GM19452 (cell line): ENCODE results near the gene TNFSF12.

Experiments used
- ATAC-seq: cut with Tn5 transposase; IDR thresholded peaks from one replicate; pipeline ENCODE4 v1.9.1; 2021; ENCODE audit not compliant: unreplicated experiment

The TNFSF12 gene

GRCh38 chr17:7541074-7541621 lies 7.7 kb upstream of the TNFSF12 start:
- no peak for ATAC-seq

- ATAC-seq, result no peak
Measured at GRCh38 chr17:7544911-7545310, 3.9 kb upstream of the TNFSF12 start.

- ATAC-seq, result no peak
Measured at GRCh38 chr17:7549401-7550055, 670 bp downstream of the TNFSF12 start.

- ATAC-seq, result no peak
Measured at GRCh38 chr17:7550344-7550743, 1.5 kb downstream of the TNFSF12 start.

GRCh38 chr17:7551396-7551795 lies 2.5 kb downstream of the TNFSF12 start:
- no peak for ATAC-seq

- peak; percentile 58 for ATAC-seq
Measured at GRCh38 chr17:7552621-7553051, 3.8 kb downstream of the TNFSF12 start.

- no peak for ATAC-seq
Measured at GRCh38 chr17:7553356-7553755, 4.5 kb downstream of the TNFSF12 start.

GRCh38 chr17:7555320-7555948 lies 6.6 kb downstream of the TNFSF12 start:
- no peak for ATAC-seq

GRCh38 chr17:7556627-7557026 lies 7.8 kb downstream of the TNFSF12 start:
- ATAC-seq, result no peak

GRCh38 chr17:7557147-7557764 lies 8.4 kb downstream of the TNFSF12 start:
- ATAC-seq, result no peak

GRCh38 chr17:7557775-7558543 lies 9.1 kb downstream of the TNFSF12 start:
- no peak for ATAC-seq

- ATAC-seq, result no peak
Measured at GRCh38 chr17:7558544-7559319, 9.9 kb downstream of the TNFSF12 start, which contains the start of gene TNFSF13. TNFSF13 (plus strand) TSS chr17:7558750; CDS start chr17:7559040, 290 bp downstream.

GRCh38 chr17:7559320-7560171 lies 10.7 kb downstream of the TNFSF12 start:
- ATAC-seq, result no peak

GRCh38 chr17:7560172-7561027 lies 11.5 kb downstream of the TNFSF12 start:
- no peak for ATAC-seq

GRCh38 chr17:7561028-7561575 lies 12.2 kb downstream of the TNFSF12 start:
- peak; percentile 43 for ATAC-seq

- peak; percentile 55 for ATAC-seq
Measured at GRCh38 chr17:7561589-7562207, 12.8 kb downstream of the TNFSF12 start, which contains the start of gene SENP3. SENP3 (plus strand) TSS chr17:7561919; CDS start chr17:7563077, 1,158 bp downstream.

GRCh38 chr17:7562208-7562605 lies 13.3 kb downstream of the TNFSF12 start:
- peak; percentile 11 for ATAC-seq
